PFSK-1 (cell line): ENCODE results near the gene RTEL1.
A peak's percentile ranks its signal among the peaks of the same experiment; 100 is the strongest.

ENCODE experiments used
- FOXP2 ChIP-seq: optimal IDR thresholded peaks from 2 replicates; pipeline ENCODE3; 2011; ENCODE audit warnings: borderline replicate concordance, control low read depth, inconsistent platforms; ENCODE audit not compliant: insufficient read depth; ENCODE audit errors: extremely low read length, extremely low read depth
- POLR2AphosphoS5 ChIP-seq: IDR thresholded peaks from 2 replicates; pipeline ENCODE4 v1.6.1; 2012; ENCODE audit warnings: low read depth, mild to moderate bottlenecking, control low read depth, low read length, moderate library complexity
- SIN3A ChIP-seq: IDR thresholded peaks from 2 replicates; pipeline ENCODE4 v1.6.1; 2012; ENCODE audit warnings: mild to moderate bottlenecking, low read length, moderate library complexity, borderline replicate concordance; ENCODE audit not compliant: insufficient read depth
- TAF1 ChIP-seq: IDR thresholded peaks from 2 replicates; pipeline ENCODE4 v1.6.1; 2012; ENCODE audit warnings: low read length, control low read depth, borderline replicate concordance; ENCODE audit not compliant: insufficient read depth
- TF ChIP-seq, protein P1 (sequence below), 2 experiments: IDR thresholded peaks; 2 replicates each; pipeline versions ENCODE4 v1.6.1 to v1.8.0; 2011 to 2012; ENCODE audit warnings: low read depth in 2 of 2, low read length in 2 of 2, control low read depth in 1 of 2, inconsistent platforms in 1 of 2, mild to moderate bottlenecking in 1 of 2, moderate library complexity in 1 of 2; ENCODE audit not compliant: insufficient read depth in 1 of 2

Gene RTEL1

DNA sequence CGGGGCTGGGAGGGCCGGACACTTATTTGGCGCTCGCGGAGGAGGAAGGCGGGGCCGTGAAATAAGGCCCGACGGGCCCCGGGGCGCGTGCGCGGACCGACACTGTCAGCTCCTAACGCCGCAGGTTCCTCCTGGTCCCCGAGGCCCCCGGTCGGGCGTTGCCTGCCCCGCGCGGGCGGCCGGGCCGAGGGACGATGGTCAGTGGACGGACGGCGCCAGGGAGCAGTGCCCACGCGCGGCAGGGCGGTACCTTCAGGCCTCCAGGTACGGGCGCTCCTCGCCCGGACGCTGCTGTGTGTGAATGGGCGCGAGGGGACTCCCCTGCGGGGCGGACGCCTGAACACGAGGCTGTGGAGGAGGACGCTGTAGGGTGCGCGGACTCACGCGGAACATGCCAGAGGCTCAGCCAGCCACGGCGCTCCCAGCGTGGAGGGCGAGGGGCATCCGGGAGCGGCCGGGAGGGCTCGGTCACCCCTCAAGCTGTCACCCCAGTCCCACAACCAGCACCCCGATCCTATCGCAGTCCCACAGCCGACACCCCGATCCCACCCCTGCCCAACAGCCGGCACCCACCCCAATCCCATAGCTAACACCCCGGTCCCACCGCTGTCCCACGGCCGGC lies 30.9 kb upstream of the RTEL1 start:
- no peak for TF ChIP-seq SIN3A
- TF ChIP-seq POLR2AphosphoS5: peak; percentile 69
- TF ChIP-seq, protein P1, sequence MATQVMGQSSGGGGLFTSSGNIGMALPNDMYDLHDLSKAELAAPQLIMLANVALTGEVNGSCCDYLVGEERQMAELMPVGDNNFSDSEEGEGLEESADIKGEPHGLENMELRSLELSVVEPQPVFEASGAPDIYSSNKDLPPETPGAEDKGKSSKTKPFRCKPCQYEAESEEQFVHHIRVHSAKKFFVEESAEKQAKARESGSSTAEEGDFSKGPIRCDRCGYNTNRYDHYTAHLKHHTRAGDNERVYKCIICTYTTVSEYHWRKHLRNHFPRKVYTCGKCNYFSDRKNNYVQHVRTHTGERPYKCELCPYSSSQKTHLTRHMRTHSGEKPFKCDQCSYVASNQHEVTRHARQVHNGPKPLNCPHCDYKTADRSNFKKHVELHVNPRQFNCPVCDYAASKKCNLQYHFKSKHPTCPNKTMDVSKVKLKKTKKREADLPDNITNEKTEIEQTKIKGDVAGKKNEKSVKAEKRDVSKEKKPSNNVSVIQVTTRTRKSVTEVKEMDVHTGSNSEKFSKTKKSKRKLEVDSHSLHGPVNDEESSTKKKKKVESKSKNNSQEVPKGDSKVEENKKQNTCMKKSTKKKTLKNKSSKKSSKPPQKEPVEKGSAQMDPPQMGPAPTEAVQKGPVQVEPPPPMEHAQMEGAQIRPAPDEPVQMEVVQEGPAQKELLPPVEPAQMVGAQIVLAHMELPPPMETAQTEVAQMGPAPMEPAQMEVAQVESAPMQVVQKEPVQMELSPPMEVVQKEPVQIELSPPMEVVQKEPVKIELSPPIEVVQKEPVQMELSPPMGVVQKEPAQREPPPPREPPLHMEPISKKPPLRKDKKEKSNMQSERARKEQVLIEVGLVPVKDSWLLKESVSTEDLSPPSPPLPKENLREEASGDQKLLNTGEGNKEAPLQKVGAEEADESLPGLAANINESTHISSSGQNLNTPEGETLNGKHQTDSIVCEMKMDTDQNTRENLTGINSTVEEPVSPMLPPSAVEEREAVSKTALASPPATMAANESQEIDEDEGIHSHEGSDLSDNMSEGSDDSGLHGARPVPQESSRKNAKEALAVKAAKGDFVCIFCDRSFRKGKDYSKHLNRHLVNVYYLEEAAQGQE (IDR thresholded peaks at IDR 0.05; ENCODE audit: insufficient read depth in 1 of 2, low read depth in 2 of 2, low read length in 2 of 2): no peak
- TF ChIP-seq FOXP2: peak; percentile 71
- peak; percentile 96 for TF ChIP-seq TAF1

- TF ChIP-seq FOXP2 (no peak), SIN3A (no peak), POLR2AphosphoS5 (no peak), TAF1 (no peak)
- TF ChIP-seq, protein P1 (IDR thresholded peaks at IDR 0.05; ENCODE audit: insufficient read depth in 1 of 2, low read depth in 2 of 2, low read length in 2 of 2): no peak
These were observed 30.3 kb upstream of the RTEL1 start for GRCh38 chr20:63627751-63628245.

- no peak for TF ChIP-seq POLR2AphosphoS5
- TF ChIP-seq FOXP2: peak; percentile 58
- peak; percentile 96 for TF ChIP-seq SIN3A
- TF ChIP-seq TAF1: peak; percentile 97
- TF ChIP-seq, protein P1 (IDR thresholded peaks at IDR 0.05; ENCODE audit: insufficient read depth in 1 of 2, low read depth in 2 of 2, low read length in 2 of 2): peak in 1 of 2 experiments; percentile 43; a peak in 1 of 4 replicates
These were observed 29.7 kb upstream of the RTEL1 start for GRCh38 chr20:63628246-63628975.

DNA sequence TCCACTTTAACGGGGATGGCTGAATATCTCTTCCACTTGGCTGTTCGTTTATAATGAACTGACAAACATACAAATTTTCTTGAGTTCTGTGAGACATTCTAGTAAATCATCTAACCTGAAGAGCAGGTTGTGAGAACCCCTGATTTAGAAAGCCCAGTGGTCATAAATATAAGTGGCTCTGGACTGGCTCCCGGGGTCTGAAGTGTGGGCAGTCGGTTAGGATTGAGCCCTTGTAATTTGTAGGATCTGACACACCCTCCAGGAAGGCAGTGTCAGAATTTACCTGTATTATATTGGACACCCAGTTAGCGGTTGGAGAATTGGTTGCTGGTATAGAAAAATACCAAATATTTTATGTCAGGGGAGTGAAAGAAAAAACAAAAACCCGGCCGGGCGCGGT lies 24.4 kb upstream of the RTEL1 start:
- TF ChIP-seq TAF1 (no peak), FOXP2 (no peak), POLR2AphosphoS5 (no peak), SIN3A (no peak)
- TF ChIP-seq, protein P1 (IDR thresholded peaks at IDR 0.05; ENCODE audit: insufficient read depth in 1 of 2, low read depth in 2 of 2, low read length in 2 of 2): no peak
